Tibial nerve (tissue), 3 donors: Measurements from ENCODE around the gene CCR5.

Experiments used
- POLR2A ChIP-seq, 2 donors: fragments of 450-650 bp; IDR thresholded peaks; one replicate each; pipeline ENCODE4 v1.6.1; 2017; ENCODE audit warnings: antibody characterized with exemption in 2 of 2, mild to moderate bottlenecking in 2 of 2, moderate library complexity in 2 of 2
- TF ChIP-seq, protein P1 (sequence below), 5 experiments: fragments of 200-600 bp in 3 of 5; fragments of 450-650 bp in 2 of 5; sonication (generic) in 3 of 5; IDR thresholded peaks; one replicate each; pipeline ENCODE4 v1.5.1; 2016 to 2019; ENCODE audit warnings: antibody characterized with exemption in 5 of 5, mild to moderate bottlenecking in 3 of 5, moderate library complexity in 2 of 5

- TF ChIP-seq, protein P1, sequence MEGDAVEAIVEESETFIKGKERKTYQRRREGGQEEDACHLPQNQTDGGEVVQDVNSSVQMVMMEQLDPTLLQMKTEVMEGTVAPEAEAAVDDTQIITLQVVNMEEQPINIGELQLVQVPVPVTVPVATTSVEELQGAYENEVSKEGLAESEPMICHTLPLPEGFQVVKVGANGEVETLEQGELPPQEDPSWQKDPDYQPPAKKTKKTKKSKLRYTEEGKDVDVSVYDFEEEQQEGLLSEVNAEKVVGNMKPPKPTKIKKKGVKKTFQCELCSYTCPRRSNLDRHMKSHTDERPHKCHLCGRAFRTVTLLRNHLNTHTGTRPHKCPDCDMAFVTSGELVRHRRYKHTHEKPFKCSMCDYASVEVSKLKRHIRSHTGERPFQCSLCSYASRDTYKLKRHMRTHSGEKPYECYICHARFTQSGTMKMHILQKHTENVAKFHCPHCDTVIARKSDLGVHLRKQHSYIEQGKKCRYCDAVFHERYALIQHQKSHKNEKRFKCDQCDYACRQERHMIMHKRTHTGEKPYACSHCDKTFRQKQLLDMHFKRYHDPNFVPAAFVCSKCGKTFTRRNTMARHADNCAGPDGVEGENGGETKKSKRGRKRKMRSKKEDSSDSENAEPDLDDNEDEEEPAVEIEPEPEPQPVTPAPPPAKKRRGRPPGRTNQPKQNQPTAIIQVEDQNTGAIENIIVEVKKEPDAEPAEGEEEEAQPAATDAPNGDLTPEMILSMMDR (IDR thresholded peaks at IDR 0.05), result no peak
- no peak for TF ChIP-seq POLR2A (IDR thresholded peaks at IDR 0.05)
These were observed 18.6 kb downstream of the CCR5 start for GRCh38 chr3:46389306-46389705.
